ENCODE results near the gene GULP1. TPM values are rescaled to one million over a fixed set of nuclear protein-coding genes. Genes with fewer than 3 reads are reported as not detected.

GULP1 gene
- total RNA-seq, 1 experiment from 2014 or later = 75.1 TPM

- peaks cover 71% of the 10 kb centered on the region for H3K4me1 Mint-ChIP-seq
- ChIA-PET POLR2A (no interaction called here), CTCF (interaction anchor here (2.5 kb wide), 1 partner anchor 12 kb away, joined by 7 read pairs; no protein-coding TSS in a partner anchor)
- peaks cover 20% of the 10 kb centered on the region for H3K36me3 Mint-ChIP-seq
- no peak overlapping the region for H3K4me3 Mint-ChIP-seq
- H3K27ac Mint-ChIP-seq = no peak overlapping the region; the same call in 1 of the 2 replicates
- ATAC-seq (no peak), DNase-seq (ENCODE audit: low spot score) (no peak)
- no peaks in the 10 kb centered on the region for H3K27me3 Mint-ChIP-seq (ENCODE audit: low read depth)
- peaks cover 12% of the 10 kb centered on the region for H3K9me3 Mint-ChIP-seq
- TF ChIP-seq FOXP1 (CRISPR knock-in tag; IDR thresholded peaks at IDR 0.05; ENCODE audit: borderline replicate concordance) (no peak), ELF4 (CRISPR knock-in tag; IDR thresholded peaks at IDR 0.05; ENCODE audit: low read depth) (no peak), NFE2L1 (CRISPR knock-in tag; IDR thresholded peaks at IDR 0.05) (no peak), ZSCAN18 (CRISPR knock-in tag; IDR thresholded peaks at IDR 0.05) (no peak), NFYB (CRISPR knock-in tag; conservative IDR thresholded peaks at IDR 0.05; ENCODE audit: low read depth) (no peak), PRDM15 (CRISPR knock-in tag; IDR thresholded peaks at IDR 0.05) (no peak), ZNF671 (CRISPR knock-in tag; IDR thresholded peaks at IDR 0.05) (no peak), ZMAT4 (CRISPR knock-in tag; IDR thresholded peaks at IDR 0.05) (no peak), FOXK1 (CRISPR knock-in tag; IDR thresholded peaks at IDR 0.05) (no peak), ZNF416 (CRISPR knock-in tag; IDR thresholded peaks at IDR 0.05) (no peak)
- TF ChIP-seq, protein P1, sequence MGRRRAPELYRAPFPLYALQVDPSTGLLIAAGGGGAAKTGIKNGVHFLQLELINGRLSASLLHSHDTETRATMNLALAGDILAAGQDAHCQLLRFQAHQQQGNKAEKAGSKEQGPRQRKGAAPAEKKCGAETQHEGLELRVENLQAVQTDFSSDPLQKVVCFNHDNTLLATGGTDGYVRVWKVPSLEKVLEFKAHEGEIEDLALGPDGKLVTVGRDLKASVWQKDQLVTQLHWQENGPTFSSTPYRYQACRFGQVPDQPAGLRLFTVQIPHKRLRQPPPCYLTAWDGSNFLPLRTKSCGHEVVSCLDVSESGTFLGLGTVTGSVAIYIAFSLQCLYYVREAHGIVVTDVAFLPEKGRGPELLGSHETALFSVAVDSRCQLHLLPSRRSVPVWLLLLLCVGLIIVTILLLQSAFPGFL (CRISPR knock-in tag; IDR thresholded peaks at IDR 0.05; ENCODE audit: borderline replicate concordance) = no peak
- TF ChIP-seq, protein P2, sequence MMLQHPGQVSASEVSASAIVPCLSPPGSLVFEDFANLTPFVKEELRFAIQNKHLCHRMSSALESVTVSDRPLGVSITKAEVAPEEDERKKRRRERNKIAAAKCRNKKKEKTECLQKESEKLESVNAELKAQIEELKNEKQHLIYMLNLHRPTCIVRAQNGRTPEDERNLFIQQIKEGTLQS (CRISPR knock-in tag; conservative IDR thresholded peaks at IDR 0.05) = no peak
- TF ChIP-seq, protein P3, sequence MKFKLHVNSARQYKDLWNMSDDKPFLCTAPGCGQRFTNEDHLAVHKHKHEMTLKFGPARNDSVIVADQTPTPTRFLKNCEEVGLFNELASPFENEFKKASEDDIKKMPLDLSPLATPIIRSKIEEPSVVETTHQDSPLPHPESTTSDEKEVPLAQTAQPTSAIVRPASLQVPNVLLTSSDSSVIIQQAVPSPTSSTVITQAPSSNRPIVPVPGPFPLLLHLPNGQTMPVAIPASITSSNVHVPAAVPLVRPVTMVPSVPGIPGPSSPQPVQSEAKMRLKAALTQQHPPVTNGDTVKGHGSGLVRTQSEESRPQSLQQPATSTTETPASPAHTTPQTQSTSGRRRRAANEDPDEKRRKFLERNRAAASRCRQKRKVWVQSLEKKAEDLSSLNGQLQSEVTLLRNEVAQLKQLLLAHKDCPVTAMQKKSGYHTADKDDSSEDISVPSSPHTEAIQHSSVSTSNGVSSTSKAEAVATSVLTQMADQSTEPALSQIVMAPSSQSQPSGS (CRISPR knock-in tag; IDR thresholded peaks at IDR 0.05; ENCODE audit: borderline replicate concordance, low read depth) = no peak
Observed at GRCh38 chr2:188307850-188308283, 16.2 kb downstream of the GULP1 start.

DNA sequence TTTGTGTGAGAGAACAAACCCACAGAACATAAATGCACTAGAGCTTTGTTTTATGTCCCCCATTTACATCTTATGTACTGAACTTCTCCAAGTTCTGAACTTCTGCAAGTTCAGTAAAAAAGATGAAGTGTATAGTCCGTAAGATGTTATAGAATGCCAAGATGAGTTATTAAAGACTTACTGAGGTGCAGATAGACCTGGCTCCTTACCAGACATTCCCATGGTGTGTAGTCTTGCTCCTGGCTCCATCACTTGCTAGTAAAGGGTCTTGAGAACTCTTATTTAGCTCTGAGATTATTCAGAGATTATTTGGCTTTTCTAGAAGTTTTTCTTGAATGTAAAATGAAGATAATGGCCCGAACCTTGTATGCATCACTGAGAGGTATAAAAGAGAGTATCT, 16.8 kb downstream of the GULP1 start:
- peaks cover 18% of the 10 kb centered on the region for H3K9me3 Mint-ChIP-seq
- H3K4me1 Mint-ChIP-seq = peaks cover 69% of the 10 kb centered on the region
- peak overlapping the region; percentile 47; the same call in 1 of the 2 replicates for H3K27ac Mint-ChIP-seq
- CTCF ChIA-PET = interaction anchor here (0.9 to 2.5 kb wide), 2 partner anchors 11 to 61 kb away, joined by 3 to 7 read pairs; no protein-coding TSS in a partner anchor
- peaks cover 26% of the 10 kb centered on the region for H3K36me3 Mint-ChIP-seq
- no peak overlapping the region for H3K4me3 Mint-ChIP-seq
- DNase-seq (ENCODE audit: low spot score) = no peak
- POLR2A ChIA-PET = no interaction called here
- H3K27me3 Mint-ChIP-seq (ENCODE audit: low read depth) = no peaks in the 10 kb centered on the region
- no peak for ATAC-seq
- TF ChIP-seq, protein P4, sequence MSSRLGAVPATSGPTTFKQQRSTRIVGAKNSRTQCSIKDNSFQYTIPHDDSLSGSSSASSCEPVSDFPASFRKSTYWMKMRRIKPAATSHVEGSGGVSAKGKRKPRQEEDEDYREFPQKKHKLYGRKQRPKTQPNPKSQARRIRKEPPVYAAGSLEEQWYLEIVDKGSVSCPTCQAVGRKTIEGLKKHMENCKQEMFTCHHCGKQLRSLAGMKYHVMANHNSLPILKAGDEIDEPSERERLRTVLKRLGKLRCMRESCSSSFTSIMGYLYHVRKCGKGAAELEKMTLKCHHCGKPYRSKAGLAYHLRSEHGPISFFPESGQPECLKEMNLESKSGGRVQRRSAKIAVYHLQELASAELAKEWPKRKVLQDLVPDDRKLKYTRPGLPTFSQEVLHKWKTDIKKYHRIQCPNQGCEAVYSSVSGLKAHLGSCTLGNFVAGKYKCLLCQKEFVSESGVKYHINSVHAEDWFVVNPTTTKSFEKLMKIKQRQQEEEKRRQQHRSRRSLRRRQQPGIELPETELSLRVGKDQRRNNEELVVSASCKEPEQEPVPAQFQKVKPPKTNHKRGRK (CRISPR knock-in tag; IDR thresholded peaks at IDR 0.05; ENCODE audit: borderline replicate concordance) = no peak
- TF ChIP-seq ZNF423 (CRISPR knock-in tag; IDR thresholded peaks at IDR 0.05) (no peak), GRHL2 (CRISPR knock-in tag; IDR thresholded peaks at IDR 0.05; ENCODE audit: insufficient replicate concordance, severe bottlenecking) (no peak), ZBTB21 (CRISPR knock-in tag; IDR thresholded peaks at IDR 0.05; ENCODE audit: borderline replicate concordance) (no peak), RORB (CRISPR knock-in tag; IDR thresholded peaks at IDR 0.05) (no peak), NFATC4 (CRISPR knock-in tag; IDR thresholded peaks at IDR 0.05) (no peak), TEAD4 (CRISPR knock-in tag; IDR thresholded peaks at IDR 0.05) (no peak), TCF7 (CRISPR knock-in tag; IDR thresholded peaks at IDR 0.05; ENCODE audit: low read depth) (no peak)
- TF ChIP-seq, protein P5, sequence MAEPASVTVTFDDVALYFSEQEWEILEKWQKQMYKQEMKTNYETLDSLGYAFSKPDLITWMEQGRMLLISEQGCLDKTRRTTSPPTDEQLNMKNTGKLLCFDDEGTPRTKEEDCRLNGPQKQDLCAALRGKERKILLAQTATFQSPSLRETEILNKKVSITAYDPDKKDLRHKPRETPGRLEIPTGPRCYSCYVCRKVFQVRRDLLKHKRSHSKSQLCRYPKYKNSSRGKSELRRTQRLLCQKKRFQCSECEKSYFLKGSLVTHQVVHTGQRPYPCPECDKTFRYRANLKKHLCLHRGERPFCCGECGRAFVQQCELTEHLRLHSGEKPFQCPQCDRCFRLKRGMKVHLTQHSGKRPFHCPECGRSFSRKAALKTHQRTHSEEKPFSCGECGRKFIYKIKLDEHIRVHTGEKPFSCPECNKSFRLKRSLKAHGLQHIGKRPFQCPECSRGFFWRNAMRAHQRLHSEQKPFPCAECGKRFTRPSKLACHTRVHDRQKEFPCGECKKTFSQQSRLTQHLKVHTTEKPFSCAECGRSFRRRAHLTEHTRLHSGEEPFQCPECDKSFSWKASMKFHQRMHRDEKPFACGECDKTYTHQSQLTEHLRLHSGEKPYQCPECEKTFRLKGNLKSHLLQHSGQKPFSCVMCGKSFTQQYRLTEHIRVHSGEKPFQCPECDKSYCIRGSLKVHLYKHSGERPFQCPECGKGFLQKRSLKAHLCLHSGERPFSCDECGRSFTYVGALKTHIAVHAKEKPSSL (CRISPR knock-in tag; conservative IDR thresholded peaks at IDR 0.05) = no peak
- TF ChIP-seq, protein P6, sequence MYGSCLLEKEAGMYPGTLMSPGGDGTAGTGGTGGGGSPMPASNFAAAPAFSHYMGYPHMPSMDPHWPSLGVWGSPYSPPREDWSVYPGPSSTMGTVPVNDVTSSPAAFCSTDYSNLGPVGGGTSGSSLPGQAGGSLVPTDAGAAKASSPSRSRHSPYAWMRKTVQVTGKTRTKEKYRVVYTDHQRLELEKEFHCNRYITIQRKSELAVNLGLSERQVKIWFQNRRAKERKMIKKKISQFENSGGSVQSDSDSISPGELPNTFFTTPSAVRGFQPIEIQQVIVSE (CRISPR knock-in tag; IDR thresholded peaks at IDR 0.05; ENCODE audit: borderline replicate concordance) = no peak

Data from WTC11 (cell line).